GM19468 (cell line): Measurements from ENCODE around the gene EXOC4.

ENCODE experiments used
- ATAC-seq: cut with Tn5 transposase; IDR thresholded peaks from one replicate; pipeline ENCODE4 v1.9.1; 2021; ENCODE audit warnings: mild to moderate bottlenecking, moderate library complexity, moderate number of reproducible peaks; ENCODE audit not compliant: unreplicated experiment; ENCODE audit errors: extremely low read depth

The EXOC4 gene

GRCh38 chr7:134022286-134022911 is 769.5 kb downstream of the EXOC4 start:
- ATAC-seq = no peak

- no peak for ATAC-seq
These were observed 771.9 kb downstream of the EXOC4 start for GRCh38 chr7:134024739-134025138.

- ATAC-seq = no peak
These were observed 776.0 kb downstream of the EXOC4 start for GRCh38 chr7:134028853-134029252.

GRCh38 chr7:134029743-134030142 is 776.9 kb downstream of the EXOC4 start:
- no peak for ATAC-seq

- no peak for ATAC-seq
These were observed 777.6 kb downstream of the EXOC4 start for GRCh38 chr7:134030460-134030865.

GRCh38 chr7:134031835-134032617 is 779.1 kb downstream of the EXOC4 start:
- ATAC-seq = no peak

- no peak for ATAC-seq
These were observed 781.8 kb downstream of the EXOC4 start for GRCh38 chr7:134034652-134035051.

- ATAC-seq = no peak
These were observed 785.1 kb downstream of the EXOC4 start for GRCh38 chr7:134037991-134038390.

GRCh38 chr7:134040988-134041387 is 788.1 kb downstream of the EXOC4 start:
- ATAC-seq = no peak

- no peak for ATAC-seq
These were observed 788.6 kb downstream of the EXOC4 start for GRCh38 chr7:134041477-134041876.

- ATAC-seq = no peak
These were observed 789.4 kb downstream of the EXOC4 start for GRCh38 chr7:134042307-134042706.

GRCh38 chr7:134044682-134045081 is 791.8 kb downstream of the EXOC4 start:
- no peak for ATAC-seq

- ATAC-seq = peak; percentile 22
These were observed 792.8 kb downstream of the EXOC4 start for GRCh38 chr7:134045716-134046115.

GRCh38 chr7:134046594-134047128 is 793.8 kb downstream of the EXOC4 start:
- no peak for ATAC-seq

GRCh38 chr7:134047675-134048074 is 794.8 kb downstream of the EXOC4 start:
- no peak for ATAC-seq

GRCh38 chr7:134048166-134048565 is 795.3 kb downstream of the EXOC4 start:
- ATAC-seq = no peak

- no peak for ATAC-seq
These were observed 798.1 kb downstream of the EXOC4 start for GRCh38 chr7:134051020-134051419.

- no peak for ATAC-seq
These were observed 803.9 kb downstream of the EXOC4 start for GRCh38 chr7:134056816-134057215.

GRCh38 chr7:134058521-134058920 is 805.6 kb downstream of the EXOC4 start:
- ATAC-seq = no peak

GRCh38 chr7:134058980-134059379 is 806.1 kb downstream of the EXOC4 start:
- no peak for ATAC-seq

GRCh38 chr7:134059921-134060320 is 807.0 kb downstream of the EXOC4 start:
- ATAC-seq = no peak

- no peak for ATAC-seq
These were observed 808.0 kb downstream of the EXOC4 start for GRCh38 chr7:134060874-134061273.
